ENCODE measurements around the gene MTHFS. TPM values are rescaled to one million over a fixed set of nuclear protein-coding genes. Genes with fewer than 3 reads are reported as not detected.

MTHFS gene
- total and polyA plus RNA-seq, 8 donors = 20.6 to 40.1 (median 24.7) TPM

DNA sequence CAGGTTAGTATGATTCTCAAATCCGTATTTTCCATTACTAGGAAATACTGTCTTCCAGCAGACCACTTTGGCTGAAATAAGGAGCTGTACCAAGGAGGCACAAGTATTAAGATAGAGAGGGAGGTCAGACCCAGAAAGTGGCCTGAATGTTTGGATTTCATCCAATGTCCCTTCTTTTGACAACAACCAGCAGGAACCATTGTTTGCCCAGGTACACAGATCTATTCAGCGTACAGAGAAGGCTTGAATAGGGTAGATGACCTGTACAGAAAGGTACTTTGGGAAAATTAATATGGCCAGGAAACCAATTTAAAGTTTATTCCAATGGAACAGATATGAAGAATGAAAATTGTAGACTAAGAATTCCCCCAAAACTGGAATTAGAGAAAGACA lies 12.6 kb downstream of the MTHFS start:
- ATAC-seq (no peak), DNase-seq (no peak)
- TF ChIP-seq, protein P1, sequence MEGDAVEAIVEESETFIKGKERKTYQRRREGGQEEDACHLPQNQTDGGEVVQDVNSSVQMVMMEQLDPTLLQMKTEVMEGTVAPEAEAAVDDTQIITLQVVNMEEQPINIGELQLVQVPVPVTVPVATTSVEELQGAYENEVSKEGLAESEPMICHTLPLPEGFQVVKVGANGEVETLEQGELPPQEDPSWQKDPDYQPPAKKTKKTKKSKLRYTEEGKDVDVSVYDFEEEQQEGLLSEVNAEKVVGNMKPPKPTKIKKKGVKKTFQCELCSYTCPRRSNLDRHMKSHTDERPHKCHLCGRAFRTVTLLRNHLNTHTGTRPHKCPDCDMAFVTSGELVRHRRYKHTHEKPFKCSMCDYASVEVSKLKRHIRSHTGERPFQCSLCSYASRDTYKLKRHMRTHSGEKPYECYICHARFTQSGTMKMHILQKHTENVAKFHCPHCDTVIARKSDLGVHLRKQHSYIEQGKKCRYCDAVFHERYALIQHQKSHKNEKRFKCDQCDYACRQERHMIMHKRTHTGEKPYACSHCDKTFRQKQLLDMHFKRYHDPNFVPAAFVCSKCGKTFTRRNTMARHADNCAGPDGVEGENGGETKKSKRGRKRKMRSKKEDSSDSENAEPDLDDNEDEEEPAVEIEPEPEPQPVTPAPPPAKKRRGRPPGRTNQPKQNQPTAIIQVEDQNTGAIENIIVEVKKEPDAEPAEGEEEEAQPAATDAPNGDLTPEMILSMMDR (IDR thresholded peaks at IDR 0.05) = no peak
- intact Hi-C loops (cut with DNase I) = no loop called here
- Histone ChIP-seq H3K4me3 (no peak overlapping the region), H3K9me3 (peaks cover 0 to 2% of the 10 kb centered on the region in 2 donors), H3K27ac (no peak overlapping the region), H3K4me1 (peaks cover 4 to 16% of the 10 kb centered on the region in 2 donors), H3K27me3 (no peaks in the 10 kb centered on the region), H3K36me3 (peaks cover 0 to 98% of the 10 kb centered on the region in 2 donors)

DNA sequence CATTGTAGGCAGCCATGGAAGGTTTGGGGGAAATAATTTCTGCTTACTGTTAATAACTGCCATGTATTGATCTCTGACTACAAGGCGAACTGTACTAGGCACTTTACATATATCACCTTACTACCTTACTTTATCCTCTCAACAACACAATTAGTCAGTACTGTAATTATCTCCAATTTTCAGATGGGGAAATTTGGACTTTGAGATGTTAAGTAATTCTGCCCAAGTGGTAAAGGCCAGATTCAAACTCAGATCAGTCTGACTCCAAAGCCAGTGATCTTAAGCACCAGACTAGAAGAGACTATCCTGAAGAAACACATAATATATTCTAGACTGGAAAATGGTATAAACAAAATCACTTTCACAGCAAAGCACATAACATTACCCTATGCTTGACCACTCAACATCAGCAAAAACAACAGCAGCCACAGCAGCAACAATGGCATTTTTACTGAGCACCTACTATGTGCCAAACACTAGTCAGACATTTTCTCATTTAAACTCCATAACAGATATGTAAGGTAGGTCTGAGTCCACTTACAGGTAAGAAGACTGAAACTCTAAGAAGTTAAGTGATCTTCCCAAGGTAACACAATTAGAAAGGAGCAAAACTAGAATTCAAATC lies 13.1 kb downstream of the MTHFS start:
- no peak overlapping the region for H3K4me3 ChIP-seq
- intact Hi-C loops (cut with DNase I) = no loop called here
- H3K27ac ChIP-seq = no peak overlapping the region
- TF ChIP-seq, protein P1 (IDR thresholded peaks at IDR 0.05) = no peak
- H3K4me1 ChIP-seq = peaks cover 4 to 13% of the 10 kb centered on the region in 2 donors
- peaks cover 0 to 7% of the 10 kb centered on the region in 2 donors for H3K9me3 ChIP-seq
- ATAC-seq = no peak
- no peak for DNase-seq
- no peaks in the 10 kb centered on the region for H3K27me3 ChIP-seq
- H3K36me3 ChIP-seq = peaks cover 0 to 98% of the 10 kb centered on the region in 2 donors

DNA sequence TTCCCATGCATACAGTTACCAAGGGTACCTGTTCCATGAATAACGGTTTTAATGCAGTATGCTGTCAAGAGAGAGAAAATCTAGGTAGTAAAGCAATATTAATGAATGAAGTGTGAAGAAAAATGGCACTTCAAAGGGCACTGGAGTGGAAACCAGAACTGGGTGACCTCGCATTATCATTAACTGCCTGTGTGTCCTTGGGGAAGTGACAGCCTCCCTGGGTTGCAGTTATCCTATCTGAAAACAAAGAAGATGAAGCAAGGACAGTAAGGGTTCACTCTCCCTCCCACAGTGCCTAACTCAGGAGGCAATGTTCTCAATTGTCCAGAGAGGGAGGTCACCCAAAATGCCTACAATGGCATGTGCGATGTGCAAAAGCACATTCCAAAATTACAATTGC lies 15.1 kb downstream of the MTHFS start:
- TF ChIP-seq, protein P1 (IDR thresholded peaks at IDR 0.05) = no peak
- Histone ChIP-seq H3K9me3 (peaks cover 0 to 27% of the 10 kb centered on the region in 2 donors), H3K4me3 (no peak overlapping the region), H3K36me3 (peaks cover 0 to 98% of the 10 kb centered on the region in 2 donors), H3K4me1 (peaks cover 0 to 4% of the 10 kb centered on the region in 2 donors), H3K27ac (no peak overlapping the region), H3K27me3 (no peaks in the 10 kb centered on the region)
- DNase-seq (no peak), ATAC-seq (no peak)
- intact Hi-C loops (cut with DNase I) = no loop called here

DNA sequence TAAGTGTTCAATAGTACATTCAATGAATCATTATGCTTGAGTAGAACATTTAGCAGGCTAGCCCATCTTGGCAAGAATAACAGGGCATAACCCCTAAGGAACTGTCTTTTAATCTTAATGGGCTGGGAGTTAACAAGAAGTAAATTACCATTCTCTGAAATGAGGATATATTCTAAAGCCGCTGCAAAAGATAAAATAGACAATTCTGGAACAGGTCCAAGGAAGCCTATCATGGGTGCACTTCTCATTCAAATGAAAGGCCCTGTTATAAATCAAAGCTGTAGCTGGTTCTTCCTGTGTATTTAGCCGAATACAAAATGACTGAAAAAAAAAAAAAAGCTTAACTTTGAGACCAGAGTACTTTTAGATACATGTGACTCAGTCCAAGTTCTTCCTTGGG lies 15.6 kb downstream of the MTHFS start:
- TF ChIP-seq, protein P1 (IDR thresholded peaks at IDR 0.05) = no peak
- Histone ChIP-seq H3K27me3 (no peaks in the 10 kb centered on the region), H3K4me3 (no peak overlapping the region), H3K9me3 (peaks cover 0 to 31% of the 10 kb centered on the region in 2 donors), H3K36me3 (peaks cover 0 to 98% of the 10 kb centered on the region in 2 donors), H3K4me1 (peaks cover 0 to 4% of the 10 kb centered on the region in 2 donors), H3K27ac (no peak overlapping the region)
- intact Hi-C loops (cut with DNase I) = no loop called here
- no peak for ATAC-seq
- no peak for DNase-seq

DNA sequence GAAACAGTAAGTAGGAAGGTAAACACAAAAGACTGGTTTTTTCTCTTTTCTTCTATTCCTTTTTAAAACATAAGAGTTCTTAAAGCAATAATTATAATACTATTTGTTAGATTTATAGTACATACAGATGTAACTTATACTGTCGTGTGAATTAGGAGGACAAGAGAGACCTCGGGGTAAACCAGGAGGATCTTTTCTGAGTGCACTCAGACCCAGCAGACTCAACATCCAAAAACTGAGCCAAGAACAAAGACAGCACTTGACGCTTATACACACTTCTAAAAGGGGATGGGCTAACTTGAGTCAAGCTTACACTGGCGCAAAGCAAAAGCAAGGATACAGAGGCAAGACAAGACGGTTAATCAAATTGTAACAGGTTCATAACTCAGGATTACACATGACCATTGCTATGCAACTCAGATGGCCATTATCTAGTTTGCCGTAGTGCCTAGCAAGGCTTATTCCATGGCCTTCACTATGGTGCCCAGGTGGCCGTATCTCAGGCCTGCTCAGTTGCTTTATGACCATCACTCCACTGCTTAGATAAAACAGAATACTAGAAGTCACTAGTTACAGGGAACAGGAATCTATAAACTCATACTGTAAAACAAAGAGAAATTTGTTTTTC lies 18.6 kb downstream of the MTHFS start:
- TF ChIP-seq, protein P1 (IDR thresholded peaks at IDR 0.05) = no peak
- DNase-seq = no peak
- peaks cover 0 to 100% of the 10 kb centered on the region in 2 donors for H3K36me3 ChIP-seq
- H3K9me3 ChIP-seq = peaks cover 0 to 55% of the 10 kb centered on the region in 2 donors
- no peaks in the 10 kb centered on the region for H3K27me3 ChIP-seq
- no peak overlapping the region for H3K27ac ChIP-seq
- ATAC-seq = no peak
- H3K4me1 ChIP-seq = peaks cover 0 to 2% of the 10 kb centered on the region in 2 donors
- H3K4me3 ChIP-seq = no peak overlapping the region
- intact Hi-C loops (cut with DNase I) = no loop called here

Data from left lung (tissue), 10 donors.